Lower leg skin (tissue), 4 donors: ENCODE results near the gene P2RX4. TPM values are rescaled to one million over a fixed set of nuclear protein-coding genes. Genes with fewer than 3 reads are reported as not detected.

ENCODE experiments used
- DNase-seq, 2 donors: peaks; one replicate each; pipeline ENCODE4 v3.0.0-alpha.2; 2019; ENCODE audit warnings: low spot score in 2 of 2
- H3K4me3 ChIP-seq: fragments of 200-600 bp; sonication (generic); 2 replicates; pipeline ENCODE4 v1.5.1; 2017; ENCODE audit warnings: mild to moderate bottlenecking, low read depth; ENCODE audit not compliant: poor library complexity, severe bottlenecking
- POLR2A ChIP-seq, 2 donors: fragments of 450-650 bp; IDR thresholded peaks; one replicate each; pipeline ENCODE4 v1.6.1; 2016 to 2017; ENCODE audit warnings: antibody characterized with exemption in 2 of 2, mild to moderate bottlenecking in 1 of 2, moderate library complexity in 1 of 2
- WGBS, 2 donors: methylation state at CpG; one replicate each; pipeline ENCODE4 v1.1.5; 2018; 5-methylcytosine and 5-hydroxymethylcytosine counted together
- intact Hi-C: fragments of 100-400 bp; cut with DNase I; formaldehyde crosslinking; loops from one replicate; pipeline ENCODE4 v1.15.0; 2023; ENCODE audit warnings: low total_unique reads
- total RNA-seq, 4 donors: library from RNA; depleted of rRNA; stranded (reverse); fragments of >200 nt; gene quantifications; one replicate each; pipeline ENCODE4 v1.1.0, GENCODE V29; 2016
- TF ChIP-seq, protein P1 (sequence below), 3 donors: fragments of 450-650 bp; IDR thresholded peaks; one replicate each; pipeline ENCODE4 v1.5.1; 2016; ENCODE audit warnings: antibody characterized with exemption in 3 of 3, mild to moderate bottlenecking in 3 of 3, moderate library complexity in 2 of 3

P2RX4 gene
- total RNA-seq, 4 donors from 2014 or later, result 19.4 to 38.0 (median 24.2) TPM

DNA sequence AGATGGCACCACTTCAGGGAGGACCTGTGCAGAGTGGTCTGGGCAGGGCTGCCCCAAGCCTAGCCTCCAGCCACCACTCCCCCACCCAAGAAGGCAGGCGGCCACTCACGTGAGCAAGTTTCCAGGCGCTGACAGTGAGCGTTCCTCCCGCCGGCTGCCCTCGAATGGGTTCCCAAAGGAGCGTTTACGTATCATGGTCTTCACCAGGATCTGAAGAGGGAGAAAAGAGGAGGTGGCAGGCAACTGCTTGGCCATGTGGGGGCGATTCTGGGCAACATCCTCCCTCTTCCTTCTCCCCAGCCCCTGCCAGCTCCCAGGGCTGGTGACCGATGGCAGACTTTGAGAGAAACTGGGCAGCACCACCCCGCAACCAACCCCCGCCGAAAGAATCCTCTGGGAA is 35.1 kb downstream of the P2RX4 start:
- 89 to 95% methylated on average over 14 of the region's 14 CpGs for WGBS, 2 donors
- DNase-seq, result no peak
- intact Hi-C loops, result no loop called here
- H3K4me3 ChIP-seq, result no peak overlapping the region
- TF ChIP-seq POLR2A (IDR thresholded peaks at IDR 0.05), result no peak
- TF ChIP-seq, protein P1, sequence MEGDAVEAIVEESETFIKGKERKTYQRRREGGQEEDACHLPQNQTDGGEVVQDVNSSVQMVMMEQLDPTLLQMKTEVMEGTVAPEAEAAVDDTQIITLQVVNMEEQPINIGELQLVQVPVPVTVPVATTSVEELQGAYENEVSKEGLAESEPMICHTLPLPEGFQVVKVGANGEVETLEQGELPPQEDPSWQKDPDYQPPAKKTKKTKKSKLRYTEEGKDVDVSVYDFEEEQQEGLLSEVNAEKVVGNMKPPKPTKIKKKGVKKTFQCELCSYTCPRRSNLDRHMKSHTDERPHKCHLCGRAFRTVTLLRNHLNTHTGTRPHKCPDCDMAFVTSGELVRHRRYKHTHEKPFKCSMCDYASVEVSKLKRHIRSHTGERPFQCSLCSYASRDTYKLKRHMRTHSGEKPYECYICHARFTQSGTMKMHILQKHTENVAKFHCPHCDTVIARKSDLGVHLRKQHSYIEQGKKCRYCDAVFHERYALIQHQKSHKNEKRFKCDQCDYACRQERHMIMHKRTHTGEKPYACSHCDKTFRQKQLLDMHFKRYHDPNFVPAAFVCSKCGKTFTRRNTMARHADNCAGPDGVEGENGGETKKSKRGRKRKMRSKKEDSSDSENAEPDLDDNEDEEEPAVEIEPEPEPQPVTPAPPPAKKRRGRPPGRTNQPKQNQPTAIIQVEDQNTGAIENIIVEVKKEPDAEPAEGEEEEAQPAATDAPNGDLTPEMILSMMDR (IDR thresholded peaks at IDR 0.05), result no peak

DNA sequence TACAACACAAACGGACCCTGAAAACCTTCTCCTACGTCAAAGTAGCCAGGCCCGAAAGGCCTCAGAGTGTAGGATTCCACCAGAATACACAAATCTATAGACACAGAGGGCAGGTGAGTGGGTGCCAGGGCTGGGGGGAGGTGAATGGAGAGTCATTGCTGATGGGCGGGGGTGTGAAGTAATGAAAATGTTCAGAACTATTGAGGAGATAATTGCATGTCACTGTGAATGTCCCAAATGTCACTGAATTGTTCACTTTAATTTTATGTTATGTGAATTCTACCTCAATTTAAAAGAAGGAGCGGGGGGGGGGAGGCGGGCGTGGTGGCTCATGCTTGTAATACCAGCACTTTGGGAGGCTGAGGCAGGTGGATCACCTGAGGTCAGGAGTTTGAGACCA is 36.0 kb downstream of the P2RX4 start:
- no peak overlapping the region for H3K4me3 ChIP-seq
- DNase-seq, result no peak
- intact Hi-C loops, result no loop called here
- 87 to 94% methylated on average over 7 of the region's 7 CpGs for WGBS, 2 donors
- TF ChIP-seq, protein P1 (IDR thresholded peaks at IDR 0.05), result no peak
- no peak for TF ChIP-seq POLR2A (IDR thresholded peaks at IDR 0.05)

DNA sequence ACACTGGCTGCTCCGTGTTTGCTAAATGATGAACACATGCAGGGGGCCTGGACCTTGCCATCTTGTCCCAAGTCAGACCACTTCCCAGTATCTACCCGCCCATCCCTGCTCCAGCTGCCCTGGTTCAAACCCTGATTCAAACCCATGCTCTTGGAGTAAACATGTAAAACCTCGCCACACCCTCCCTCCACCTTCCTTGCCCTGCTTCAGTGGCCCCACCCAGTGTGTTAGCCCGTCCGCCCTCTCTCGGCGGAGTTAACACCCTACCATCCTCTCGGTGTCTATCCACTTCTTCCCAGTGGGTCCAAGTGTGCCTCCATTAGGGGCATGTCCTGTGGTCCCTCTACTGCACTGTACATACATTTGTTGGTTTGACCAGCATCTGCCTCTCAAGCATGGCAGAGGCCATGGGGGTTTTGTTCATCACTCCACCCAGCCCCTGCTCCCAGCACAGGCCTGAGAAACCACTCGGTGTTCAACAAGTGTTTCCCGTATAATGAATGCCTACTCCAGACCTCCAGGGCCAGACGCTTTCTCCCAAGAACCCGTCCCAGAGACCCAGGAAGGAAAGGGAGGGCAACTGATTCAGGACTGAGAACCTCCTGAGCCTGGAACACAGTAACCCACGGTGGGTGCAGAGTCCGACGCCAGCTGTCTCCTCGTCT is 37.1 kb downstream of the P2RX4 start:
- WGBS, 2 donors, result 87 to 88% methylated on average over 16 of the region's 16 CpGs
- no peak for TF ChIP-seq POLR2A (IDR thresholded peaks at IDR 0.05)
- TF ChIP-seq, protein P1 (IDR thresholded peaks at IDR 0.05), result no peak
- DNase-seq, result no peak
- no peak overlapping the region for H3K4me3 ChIP-seq
- intact Hi-C loops, result no loop called here

DNA sequence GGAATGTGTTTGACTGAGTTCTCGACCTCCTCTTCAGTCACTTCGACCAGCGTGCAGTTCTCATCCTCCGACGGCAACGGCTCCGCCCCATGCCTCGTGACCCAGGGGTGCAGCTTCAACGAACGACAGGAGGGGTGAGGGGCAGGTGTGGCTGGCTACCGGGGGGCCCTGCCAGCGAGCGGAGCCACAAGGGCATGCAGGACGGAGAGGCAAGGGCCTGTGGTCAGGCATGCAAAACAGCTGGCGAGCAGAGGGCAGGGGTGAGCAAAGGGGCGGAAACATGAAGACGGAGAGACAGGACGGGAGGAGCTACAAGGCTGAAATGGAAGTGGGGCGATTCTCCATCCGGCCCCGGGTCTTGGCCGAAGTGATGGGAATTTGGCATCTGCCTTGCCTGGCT is 38.7 kb downstream of the P2RX4 start:
- TF ChIP-seq, protein P1 (IDR thresholded peaks at IDR 0.05), result no peak
- no peak for TF ChIP-seq POLR2A (IDR thresholded peaks at IDR 0.05)
- intact Hi-C loops, result no loop called here

DNA sequence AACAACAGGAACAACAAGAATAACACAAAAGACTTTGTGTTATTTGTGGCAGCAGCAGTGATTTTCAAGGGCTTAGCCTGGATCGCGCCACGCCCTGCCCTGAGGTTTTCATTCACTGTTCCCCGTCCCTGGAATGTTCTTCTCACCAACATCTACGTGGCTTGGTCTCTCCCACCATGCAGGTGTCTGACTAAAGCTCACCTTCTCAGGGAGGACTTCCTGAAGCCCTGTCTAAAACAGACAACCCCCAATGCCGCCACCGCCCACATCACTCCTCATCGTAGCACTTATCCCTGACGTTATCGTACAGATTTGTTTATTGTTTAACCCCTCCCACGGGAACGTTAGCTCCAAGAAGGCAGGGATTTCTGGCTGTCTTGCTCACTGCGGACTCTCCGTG is 40.4 kb downstream of the P2RX4 start:
- 61 to 80% methylated on average over 14 of the region's 14 CpGs for WGBS, 2 donors
- no peak overlapping the region for H3K4me3 ChIP-seq
- intact Hi-C loops, result no loop called here
- DNase-seq, result no peak
- TF ChIP-seq POLR2A (IDR thresholded peaks at IDR 0.05), result no peak
- TF ChIP-seq, protein P1 (IDR thresholded peaks at IDR 0.05), result no peak

More for the DNA sequence above, 38.7 kb downstream of the P2RX4 start:
- no peak overlapping the region for H3K4me3 ChIP-seq
- 88 to 93% methylated on average over 22 of the region's 22 CpGs for WGBS, 2 donors
- no peak for DNase-seq

DNA sequence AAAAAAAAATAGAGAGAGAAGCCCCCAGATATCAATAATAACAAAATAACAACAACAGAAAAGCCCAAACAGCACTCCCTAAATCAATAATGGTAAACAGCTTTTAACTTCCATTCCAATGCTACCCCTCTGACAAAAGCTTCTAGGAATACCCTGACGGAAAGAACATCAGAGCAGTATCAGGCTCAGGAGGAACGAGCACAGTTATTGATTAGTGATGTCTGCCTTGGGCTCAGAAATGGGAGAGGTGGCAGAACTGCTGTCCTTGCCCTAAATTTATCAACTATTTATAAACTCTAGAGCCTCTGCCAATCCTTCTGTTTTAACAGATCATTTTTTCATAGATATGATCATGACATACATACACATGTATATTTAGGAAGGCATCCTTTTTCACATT is 41.9 kb downstream of the P2RX4 start:
- no peak for DNase-seq
- H3K4me3 ChIP-seq, result no peak overlapping the region
- TF ChIP-seq POLR2A (IDR thresholded peaks at IDR 0.05), result no peak
- TF ChIP-seq, protein P1 (IDR thresholded peaks at IDR 0.05), result no peak
- 50 to 93% methylated on average over 2 of the region's 2 CpGs for WGBS, 2 donors
- intact Hi-C loops, result no loop called here
